Loucy (cell line): ENCODE data around the gene APBA3.

ENCODE experiments used
- EZH2phosphoT487 ChIP-seq: fragments of 200-600 bp; IDR thresholded peaks from 2 replicates; pipeline ENCODE4 v1.6.1; 2018; ENCODE audit warnings: antibody characterized with exemption, mild to moderate bottlenecking, moderate library complexity, borderline replicate concordance
- TF ChIP-seq, protein P1 (sequence below): fragments of 200-600 bp; sonication (generic); conservative IDR thresholded peaks from 2 replicates; pipeline ENCODE4 v1.5.1; 2014; ENCODE audit warnings: mild to moderate bottlenecking, antibody characterized with exemption, low read length

GRCh38 chr19:3768015-3768747, 6.7 kb upstream of the APBA3 start:
- TF ChIP-seq, protein P1, sequence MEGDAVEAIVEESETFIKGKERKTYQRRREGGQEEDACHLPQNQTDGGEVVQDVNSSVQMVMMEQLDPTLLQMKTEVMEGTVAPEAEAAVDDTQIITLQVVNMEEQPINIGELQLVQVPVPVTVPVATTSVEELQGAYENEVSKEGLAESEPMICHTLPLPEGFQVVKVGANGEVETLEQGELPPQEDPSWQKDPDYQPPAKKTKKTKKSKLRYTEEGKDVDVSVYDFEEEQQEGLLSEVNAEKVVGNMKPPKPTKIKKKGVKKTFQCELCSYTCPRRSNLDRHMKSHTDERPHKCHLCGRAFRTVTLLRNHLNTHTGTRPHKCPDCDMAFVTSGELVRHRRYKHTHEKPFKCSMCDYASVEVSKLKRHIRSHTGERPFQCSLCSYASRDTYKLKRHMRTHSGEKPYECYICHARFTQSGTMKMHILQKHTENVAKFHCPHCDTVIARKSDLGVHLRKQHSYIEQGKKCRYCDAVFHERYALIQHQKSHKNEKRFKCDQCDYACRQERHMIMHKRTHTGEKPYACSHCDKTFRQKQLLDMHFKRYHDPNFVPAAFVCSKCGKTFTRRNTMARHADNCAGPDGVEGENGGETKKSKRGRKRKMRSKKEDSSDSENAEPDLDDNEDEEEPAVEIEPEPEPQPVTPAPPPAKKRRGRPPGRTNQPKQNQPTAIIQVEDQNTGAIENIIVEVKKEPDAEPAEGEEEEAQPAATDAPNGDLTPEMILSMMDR, result no peak
- no peak for TF ChIP-seq EZH2phosphoT487
